Dedifferentiated amniotic fluid mesenchymal stem cell (primary cell): ENCODE data around the gene ARSB.

ENCODE experiments used
- DNase-seq: peaks from one replicate; pipeline ENCODE4 v3.0.0-alpha.2; 2016; ENCODE audit errors: extremely low spot score

The ARSB gene

DNA sequence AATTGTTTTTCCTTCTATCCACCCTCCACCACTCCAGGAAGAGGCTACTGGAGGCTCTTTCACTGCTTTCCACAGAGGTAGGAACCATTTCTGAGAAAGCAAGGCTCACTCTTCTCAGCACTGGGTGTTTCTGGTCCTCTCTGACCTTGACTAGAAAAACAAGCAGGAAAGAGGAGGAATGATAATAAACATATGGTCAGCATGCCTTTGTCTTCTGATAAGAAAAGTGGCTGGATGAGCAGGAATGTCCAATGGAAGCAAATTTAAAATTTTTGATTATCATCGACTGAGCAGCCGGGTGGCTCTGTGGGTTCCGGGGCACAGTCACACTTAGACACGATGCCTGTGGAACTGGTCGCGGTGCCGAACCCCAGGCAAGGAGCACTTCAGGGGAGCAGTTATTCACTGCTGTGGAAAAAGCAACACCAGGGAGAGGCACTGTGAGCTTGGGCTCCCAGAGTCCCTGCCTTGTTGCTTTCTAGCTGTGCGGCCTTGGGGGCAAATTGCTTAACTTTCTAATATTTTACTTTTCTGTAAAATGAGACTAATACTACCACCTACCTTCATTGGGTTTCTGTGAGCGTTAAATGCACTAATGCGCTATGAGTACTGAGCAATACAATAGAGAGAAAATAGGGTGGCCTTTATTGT, 179.5 kb downstream of the ARSB start:
- no peak for DNase-seq

DNA sequence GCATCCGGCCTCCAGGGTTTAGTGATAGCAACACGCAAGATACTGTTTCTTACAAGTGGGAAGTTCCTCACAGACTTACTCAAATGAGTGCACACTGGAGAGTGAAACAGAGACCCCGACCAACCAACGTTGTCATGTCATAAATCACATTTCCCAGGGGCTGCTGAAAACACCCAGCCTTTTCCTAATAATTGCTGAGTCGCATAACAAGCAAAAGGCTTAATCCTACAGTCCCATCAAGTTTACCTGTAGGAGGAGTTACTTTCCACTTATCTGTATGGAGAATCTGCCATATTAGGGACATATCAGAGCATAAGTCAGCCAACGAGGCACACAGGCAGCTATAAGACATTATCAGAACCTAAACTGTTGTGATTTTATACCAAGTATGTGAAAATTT, 180.1 kb downstream of the ARSB start:
- DNase-seq = no peak

DNA sequence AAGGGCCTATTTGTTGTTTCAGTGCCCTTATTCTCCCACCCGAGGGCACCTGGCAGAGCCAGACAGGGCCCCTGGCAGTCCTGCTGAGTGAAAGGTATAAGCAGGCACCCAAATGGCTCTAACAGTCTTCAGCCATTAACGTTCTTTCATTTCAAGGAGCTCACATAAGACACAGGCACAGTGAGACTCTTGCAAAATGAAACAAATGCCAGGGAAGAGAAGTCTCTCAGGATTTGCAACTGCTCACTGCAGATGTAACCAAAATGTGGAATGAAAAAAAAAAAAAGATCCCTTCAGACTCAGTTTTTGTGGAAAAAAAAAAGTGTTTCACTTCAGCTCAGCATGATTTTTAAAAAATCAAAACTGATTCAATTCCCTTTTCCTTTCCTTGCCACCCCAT, 181.2 kb downstream of the ARSB start:
- no peak for DNase-seq

DNA sequence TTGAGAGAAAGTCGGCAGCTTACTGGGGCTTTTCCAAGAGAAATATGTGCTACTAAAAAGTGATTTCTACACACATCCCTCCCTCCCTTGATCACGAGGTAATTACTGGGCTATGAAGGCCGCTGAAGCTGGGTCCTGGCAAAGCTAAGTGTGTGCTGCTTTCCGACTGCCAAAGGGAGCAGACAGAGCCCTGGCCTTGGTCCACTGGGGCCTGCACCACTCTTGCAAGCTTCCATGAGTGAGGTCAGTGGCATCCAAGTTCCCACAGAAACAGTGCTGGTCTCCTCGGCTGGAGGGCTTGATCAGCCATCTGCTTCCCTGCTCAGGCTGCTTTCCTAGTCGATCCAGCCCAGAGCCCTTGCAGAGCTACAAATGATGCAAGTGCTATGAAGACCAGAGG, 181.8 kb downstream of the ARSB start:
- no peak for DNase-seq

DNA sequence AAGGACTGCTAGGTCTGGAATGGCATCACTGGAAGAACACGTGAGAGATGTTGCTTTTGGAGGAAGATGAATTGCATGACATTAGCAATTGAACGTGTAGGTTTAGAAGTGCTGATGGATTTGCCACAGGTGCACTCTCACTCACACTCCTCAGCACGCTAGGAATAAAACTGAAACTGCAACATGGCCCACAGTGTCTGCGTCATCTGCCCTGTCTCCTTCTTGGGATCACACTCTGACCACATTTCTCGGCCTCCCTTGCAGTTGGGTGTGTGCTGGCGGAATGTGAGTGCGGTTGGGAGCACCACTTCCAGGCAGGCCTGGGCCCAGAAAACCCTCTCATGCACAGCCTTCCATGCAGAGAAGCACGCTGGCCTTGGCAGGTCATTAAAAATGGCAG, 183.7 kb downstream of the ARSB start:
- DNase-seq = no peak

DNA sequence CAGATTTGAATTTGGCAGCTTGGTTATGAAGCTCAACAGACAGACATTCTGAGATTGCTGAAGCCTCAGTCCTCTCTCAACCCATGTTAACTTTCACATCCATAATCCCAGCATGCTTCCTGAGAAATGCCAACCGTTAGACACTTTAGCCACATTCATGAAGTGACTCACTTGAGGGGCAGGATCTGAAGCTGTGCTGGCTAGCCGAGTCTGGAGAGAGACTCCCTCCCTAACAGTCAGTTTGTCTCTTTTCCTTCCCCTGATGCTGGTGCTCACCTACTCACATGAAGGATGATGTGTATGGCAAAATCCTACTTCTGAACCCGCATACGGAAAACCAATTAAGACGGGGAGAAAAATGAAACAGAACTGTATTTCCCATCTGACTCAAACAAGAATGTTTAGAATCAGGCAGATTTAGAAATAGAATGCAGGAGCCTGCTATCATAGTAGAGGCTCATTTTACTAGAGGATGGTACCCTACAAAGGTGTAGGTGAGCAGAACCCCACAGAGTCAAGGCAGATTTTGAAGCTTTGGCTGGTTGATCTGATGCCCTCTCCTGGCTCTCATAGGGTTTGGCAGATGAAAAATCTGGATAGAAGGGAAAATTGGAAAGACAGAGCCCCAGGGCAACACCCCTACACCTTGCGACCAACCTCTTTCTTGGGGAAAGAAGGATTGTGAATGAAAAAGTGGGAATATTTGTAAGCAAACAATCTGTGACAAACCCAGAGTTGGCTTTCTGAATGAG, 185.7 kb downstream of the ARSB start:
- no peak for DNase-seq

DNA sequence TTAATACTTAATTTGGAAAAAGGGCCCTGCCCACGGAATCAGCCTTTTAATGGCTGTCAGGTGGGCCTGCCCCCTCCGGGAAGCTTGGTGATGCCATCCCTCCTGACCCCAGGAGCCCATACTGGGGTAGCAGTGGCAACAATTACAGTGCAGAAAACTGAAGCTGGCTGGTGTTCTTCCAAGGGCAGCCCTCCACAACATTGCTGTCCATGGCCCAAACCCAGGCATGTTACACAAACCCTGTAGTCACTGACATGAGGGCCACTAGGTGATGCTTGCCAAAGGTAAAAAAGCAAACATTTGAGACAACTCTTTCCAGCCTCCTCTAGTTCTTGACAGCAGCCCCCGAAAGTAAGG, 186.5 kb downstream of the ARSB start:
- DNase-seq = no peak

DNA sequence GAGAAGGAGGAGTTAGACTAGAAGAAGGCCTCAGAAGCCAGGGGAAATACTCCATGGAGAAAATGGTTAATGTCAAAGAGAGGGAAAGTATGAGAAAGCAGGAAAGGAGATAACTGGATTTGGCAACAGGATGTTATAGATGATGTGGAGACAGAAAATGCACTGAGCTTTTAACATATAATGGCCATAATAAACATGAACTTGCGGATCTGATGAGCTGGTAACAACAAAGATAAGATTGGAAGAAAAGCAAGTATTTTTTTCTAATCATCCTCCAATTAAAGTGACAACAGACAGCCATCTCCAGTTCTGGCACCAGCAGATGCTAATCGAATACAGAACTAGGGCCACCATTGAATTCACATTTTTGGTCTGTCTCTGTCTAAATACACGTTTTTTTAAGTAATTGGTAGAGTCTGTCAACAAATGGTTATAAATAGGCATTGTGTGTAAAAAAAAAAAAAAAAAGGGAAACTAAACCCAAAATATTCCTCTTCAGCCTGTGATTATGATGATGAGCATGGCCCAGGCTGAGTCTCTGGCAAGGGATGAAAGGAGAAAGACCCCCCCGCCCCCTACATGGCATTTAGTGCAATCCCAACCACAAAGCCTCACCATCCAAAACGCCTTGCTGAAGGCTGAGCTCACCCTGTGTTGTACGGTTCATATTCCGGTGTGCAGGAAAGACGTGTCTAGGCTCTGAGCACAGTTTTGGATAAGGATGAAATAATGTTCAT, 187.0 kb downstream of the ARSB start:
- no peak for DNase-seq

DNA sequence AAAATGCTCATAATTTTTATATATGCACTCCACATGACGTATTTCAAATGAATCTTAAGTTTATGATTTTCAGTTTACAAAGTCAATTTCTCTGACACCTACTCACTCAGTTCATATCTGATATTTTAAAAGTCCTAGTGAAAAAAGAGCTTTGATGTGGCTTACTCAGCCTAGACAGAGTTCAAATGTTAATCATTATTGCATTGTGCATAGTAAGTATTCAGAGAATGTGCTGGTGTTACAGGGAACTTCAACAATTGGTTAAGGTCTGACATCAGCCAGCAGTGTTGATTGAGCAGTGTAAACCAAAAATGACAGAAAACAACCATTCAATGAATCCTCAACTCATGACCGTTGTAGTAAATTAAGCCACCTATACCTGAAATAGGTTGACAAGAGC, 189.4 kb downstream of the ARSB start:
- no peak for DNase-seq

DNA sequence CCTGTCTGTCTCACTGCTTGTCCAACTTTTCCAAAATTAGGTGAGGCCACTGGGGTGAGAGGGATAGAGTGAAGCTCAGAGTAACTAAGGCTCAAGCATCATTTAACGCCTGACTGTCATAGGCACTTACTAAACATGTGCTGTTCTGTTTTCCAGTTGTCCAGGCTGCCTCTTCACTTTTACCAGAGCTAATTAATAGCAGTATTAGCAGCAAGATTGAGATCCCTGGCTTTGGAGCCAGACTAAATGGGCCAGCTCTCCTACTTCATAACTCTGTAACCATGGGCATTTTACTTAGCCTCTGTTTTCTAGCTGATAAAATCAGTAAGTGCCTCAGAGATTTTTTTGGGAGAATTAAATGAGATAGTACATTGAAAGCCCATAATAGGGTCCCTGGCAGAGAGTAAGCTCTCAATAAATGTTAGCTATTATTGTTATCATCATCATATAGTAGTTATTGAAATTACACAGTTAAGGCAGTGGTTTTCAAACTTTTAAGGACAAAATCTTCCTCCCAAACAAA, 190.4 kb downstream of the ARSB start:
- no peak for DNase-seq

DNA sequence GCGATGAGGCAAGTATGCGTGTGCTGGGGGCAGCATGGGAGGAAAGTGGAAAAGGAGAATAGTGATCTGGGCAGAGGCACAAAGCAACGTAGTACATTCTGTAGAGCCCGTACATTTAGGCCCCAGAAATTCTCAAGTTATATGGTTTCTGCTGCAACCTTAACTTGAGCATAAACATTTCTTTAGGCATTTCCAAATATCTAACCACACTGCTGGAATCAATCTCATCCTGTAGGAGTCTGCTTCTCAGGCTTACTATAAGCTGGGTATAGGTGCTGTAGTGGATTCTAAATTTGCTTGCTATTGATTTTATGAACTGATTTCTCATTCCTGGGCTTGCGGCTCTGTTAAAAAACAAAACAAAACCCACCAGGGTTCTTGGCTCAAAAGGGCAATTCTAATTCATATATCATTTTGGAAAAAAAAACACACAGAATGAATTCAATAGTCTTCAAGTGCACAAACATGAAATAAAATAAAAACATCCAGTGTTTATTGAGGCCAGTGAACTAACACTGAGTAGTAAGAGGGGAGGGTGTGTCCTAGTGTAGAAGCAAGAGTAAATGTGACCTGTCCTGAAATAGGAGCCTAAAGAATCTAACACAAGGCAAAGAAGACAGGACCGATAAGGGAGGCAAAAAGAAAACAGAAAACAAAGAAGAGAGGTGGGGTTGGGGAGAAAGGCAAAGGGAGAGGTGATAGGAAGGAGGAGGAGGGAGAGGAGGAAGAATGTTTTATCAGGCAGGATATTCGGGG, 191.0 kb downstream of the ARSB start:
- no peak for DNase-seq

DNA sequence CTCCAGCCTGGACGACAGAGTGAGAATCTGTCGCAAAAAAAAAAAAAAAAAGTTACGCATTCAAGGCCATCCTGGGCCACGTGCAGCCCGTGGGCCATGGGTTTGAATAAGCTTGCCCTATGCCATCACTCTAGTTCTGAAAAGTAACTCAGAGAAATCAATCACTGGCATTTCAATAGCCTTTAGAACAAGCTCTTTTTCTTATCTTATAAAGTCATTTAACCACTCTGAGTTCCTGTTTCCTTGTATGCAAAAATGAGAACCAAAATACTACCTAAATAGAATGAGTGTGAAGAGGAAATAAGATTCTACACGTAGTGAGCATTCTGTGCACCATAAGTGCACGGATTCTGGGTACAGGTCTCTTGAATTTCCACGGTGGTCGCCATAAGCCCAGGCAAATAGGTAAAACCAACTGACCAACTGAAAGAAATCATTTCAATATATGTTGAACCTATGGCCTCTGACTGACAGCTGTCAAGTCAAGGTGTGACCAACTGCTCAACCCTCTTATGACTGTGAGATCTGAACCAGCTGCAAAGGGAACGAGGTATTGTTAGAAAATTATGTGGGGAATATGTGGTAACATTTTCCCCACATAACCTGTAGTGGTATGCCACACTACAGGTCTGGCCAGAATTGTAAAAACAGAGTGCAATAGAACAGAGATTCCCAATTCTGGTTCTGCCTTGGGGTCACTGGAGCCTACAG, 192.6 kb downstream of the ARSB start:
- no peak for DNase-seq

DNA sequence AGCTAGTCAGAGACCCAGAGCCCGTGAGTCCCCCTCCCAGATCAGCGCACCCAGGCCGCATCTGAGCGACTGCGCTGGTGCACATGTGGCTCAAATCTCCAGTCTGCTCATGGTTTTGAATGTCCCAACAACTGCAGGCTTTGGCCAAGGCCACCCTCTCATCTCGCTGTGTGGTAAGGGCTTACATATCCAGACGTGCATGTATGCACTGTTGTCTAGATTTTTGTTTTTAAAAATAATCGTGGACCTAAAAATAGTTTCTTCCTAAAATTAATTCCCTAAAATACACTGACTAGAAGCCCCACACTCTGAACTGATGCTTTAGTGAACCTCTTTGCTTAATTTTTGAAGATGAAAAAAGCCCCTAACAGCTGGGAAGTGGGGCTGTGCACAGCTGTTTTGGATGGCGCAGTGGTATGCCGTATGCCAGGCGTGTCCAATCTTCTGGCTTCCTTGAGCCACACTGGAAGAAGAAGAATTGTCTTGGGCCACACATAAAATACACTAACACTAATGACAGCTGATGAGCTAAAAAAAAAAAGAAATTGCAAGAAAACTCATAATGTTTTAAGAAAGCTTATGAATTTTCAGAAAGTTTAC, 193.5 kb downstream of the ARSB start:
- DNase-seq = no peak

DNA sequence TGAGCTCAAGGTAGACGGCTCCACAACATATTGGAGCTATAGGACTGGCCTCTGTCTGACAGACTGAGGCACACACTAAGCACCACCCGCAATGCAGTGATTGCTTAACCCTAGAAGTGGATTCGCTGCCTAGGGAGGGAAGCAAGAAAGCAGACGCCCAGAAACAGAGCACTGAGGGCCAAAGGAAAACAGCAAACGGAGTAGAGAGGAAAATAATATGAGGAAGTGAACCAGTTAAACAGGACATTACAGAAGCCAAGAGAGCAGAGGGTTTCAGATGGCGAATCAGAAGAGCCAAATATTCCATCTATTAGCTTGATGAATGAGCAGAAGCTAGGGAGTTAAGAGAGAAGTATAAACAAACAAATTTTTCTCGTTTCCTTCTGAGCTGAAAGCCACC, 197.3 kb downstream of the ARSB start:
- no peak for DNase-seq

DNA sequence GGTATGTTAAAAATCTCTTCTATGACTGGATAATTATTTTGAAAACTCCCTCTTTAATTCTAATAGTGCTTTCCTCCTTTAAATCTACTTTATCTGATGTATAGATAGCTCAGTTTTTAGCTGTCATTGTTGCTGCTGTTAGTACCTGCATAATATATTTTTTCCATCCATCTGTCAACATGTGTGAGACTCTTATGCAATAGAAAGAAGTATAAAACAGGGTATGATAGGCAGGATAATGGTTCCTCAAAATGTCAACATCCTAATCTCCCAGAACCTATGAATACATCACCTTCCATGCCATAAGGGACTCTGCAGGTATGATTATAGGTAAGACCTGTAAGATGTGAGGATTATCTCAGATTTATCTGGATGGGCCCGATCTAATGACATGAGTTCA, 199.7 kb downstream of the ARSB start:
- no peak for DNase-seq

DNA sequence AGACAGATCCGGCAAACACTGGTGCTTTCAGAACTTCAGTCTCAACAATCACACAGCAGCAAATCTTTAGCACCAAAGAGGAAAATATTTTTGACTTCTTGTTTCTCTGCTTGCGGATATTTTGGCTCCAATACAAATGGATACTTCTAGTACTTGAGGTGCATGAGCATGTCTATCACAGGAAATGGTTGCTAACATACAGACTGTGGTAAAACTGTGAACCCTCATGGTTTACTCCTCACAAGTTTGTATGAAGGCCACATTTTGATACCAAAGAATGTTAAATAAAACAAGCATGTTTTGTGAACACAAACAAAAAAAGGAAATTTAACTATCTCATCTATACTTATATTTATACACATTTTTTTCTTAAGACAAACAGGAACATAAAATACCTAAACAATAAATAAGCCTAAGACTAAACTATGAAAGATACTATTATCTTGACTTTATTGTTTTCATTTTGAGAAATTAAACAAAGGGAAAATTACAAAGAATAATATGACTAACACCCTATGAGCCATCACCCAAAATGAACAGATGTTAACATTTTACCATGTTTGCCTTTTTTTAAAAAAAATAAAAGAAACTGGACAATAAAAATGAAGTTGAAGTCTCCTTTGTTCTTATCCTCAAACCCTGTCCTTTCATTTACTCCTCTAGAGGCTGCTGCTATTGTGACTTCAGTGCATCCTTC, 201.5 kb downstream of the ARSB start:
- DNase-seq = no peak

DNA sequence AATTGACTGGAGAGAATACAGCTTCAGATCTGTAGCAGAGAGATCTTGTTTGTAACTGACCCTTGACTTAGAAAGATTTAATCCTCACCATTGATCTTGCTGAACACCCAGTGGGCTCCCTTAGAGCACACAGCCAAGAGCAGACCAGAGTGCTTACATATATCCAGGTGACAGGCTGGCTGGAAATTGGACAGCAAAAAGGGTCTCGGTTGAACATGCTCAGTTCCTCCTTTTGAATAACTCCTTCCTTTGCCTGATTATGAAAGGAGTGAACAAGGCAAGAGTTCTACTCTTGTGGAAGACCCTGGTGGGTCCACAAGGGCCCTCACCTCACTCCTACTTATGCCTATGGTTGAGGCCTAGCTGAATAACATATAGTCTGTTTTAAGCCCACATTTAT, 202.4 kb downstream of the ARSB start:
- no peak for DNase-seq

DNA sequence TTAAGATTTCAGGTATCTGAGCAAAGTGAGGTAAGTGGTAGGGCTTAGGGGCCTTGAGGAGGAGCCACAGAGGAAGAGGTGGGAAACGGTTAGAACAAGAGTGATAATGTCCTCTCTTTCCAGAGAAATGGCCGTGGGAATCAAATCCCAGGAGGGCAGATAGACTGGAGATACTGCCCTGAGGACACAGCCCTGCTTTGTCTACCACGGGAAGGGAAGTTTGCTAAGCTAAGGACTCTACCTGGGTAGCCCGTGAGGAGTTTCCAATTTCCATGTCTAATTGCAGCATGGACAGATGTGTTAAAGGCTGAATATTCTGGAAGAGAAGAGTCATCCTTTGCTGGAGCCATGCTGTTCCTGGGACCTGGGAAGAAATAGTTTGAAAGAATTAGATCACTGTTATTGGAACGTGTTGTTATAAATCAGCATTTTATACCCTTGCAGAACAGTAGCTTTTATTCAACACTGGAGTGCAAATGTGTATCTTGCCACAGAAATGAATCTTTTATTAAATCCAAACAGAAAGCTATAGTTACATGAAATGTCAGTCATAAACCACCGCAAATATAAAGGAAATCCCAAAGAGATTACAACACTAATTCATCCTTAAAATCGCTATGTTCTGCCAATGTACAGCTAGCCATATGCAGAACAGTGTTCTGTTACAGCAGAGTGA, 203.4 kb downstream of the ARSB start:
- no peak for DNase-seq

DNA sequence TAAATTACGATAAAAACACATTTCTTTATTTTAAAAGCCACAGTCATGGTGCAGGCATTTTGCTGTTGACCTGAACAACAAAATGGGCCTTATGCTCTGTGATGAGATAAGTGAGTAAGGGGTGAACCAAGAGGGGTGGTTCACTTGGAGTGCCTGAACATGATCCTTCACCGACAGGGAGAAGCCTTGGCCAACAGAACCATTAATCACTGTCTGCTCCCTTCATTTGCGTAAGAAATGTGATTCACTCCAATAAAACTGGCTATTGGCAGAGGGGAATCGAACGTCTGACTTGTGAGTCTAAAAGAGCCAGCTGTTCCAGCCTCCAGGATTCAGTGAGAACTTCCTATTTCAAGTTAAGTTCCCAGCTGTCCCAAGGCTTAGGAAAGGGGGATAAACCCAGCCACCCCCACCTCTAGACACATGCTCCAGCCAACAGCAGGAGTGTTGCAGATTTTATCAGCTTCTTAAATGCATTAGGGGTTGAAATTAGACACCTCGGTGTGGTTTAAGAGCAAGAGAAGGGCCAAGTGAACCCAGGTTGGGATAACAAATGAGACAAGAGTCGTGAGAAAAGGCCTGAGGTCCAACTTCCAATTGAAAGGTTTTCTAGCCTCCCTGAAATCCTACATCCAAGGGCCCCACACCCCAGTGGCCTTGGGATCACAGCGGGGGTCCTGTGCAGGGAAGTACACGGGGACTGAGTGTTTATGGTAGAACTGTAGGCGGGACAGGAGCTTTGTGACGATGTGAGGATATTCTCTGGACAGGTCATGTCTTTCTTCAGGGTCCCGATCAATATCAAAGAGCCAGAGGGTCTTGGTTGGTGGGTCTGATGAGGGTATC, 205.1 kb downstream of the ARSB start:
- DNase-seq = no peak
